Uterus (tissue), 4 donors: ENCODE results near the gene HSD11B1L. TPM values are rescaled to one million over a fixed set of nuclear protein-coding genes. Genes with fewer than 3 reads are reported as not detected.

Experiments
- DNase-seq, 2 donors: peaks; one replicate each; pipeline ENCODE4 v3.0.0-alpha.2; 2019 to 2020
- H3K27ac ChIP-seq, 2 donors: fragments of 200-600 bp; sonication (generic); 1 replicate in 1 of 2; 2 replicates in 1 of 2; pipeline ENCODE4 v1.5.1; 2016 to 2018
- H3K27me3 ChIP-seq, 2 donors: fragments of 200-600 bp; sonication (generic); one replicate each; pipeline ENCODE4 v1.5.1; 2018 to 2019; ENCODE audit warnings: control low read depth in 1 of 2
- H3K36me3 ChIP-seq, 2 donors: fragments of 200-600 bp; sonication (generic); one replicate each; pipeline ENCODE4 v1.5.1; 2019; ENCODE audit warnings: control low read depth in 1 of 2
- H3K4me1 ChIP-seq, 2 donors: fragments of 200-600 bp; sonication (generic); one replicate each; pipeline ENCODE4 v1.5.1; 2018 to 2019; ENCODE audit warnings: control low read depth in 1 of 2
- H3K4me3 ChIP-seq, 2 donors: fragments of 200-600 bp; sonication (generic); 1 replicate in 1 of 2; 2 replicates in 1 of 2; pipeline ENCODE4 v1.5.1; 2018 to 2019; ENCODE audit warnings: mild to moderate bottlenecking in 1 of 2
- H3K9me3 ChIP-seq, 2 donors: fragments of 200-600 bp; sonication (generic); one replicate each; pipeline ENCODE4 v1.5.1; 2019; ENCODE audit warnings: control low read depth in 1 of 2
- CTCF ChIP-seq, 4 experiments: fragments of 200-600 bp in 2 of 4; fragments of 450-650 bp in 2 of 4; sonication (generic) in 2 of 4; IDR thresholded peaks; one replicate each; pipeline ENCODE4 v1.5.1; 2016 to 2019; ENCODE audit warnings: antibody characterized with exemption in 4 of 4, mild to moderate bottlenecking in 2 of 4, moderate library complexity in 1 of 4
- POLR2A ChIP-seq, 2 donors: fragments of 450-650 bp; IDR thresholded peaks; one replicate each; pipeline ENCODE4 v1.6.1; 2016; ENCODE audit warnings: antibody characterized with exemption in 2 of 2, mild to moderate bottlenecking in 1 of 2, moderate library complexity in 1 of 2
- intact Hi-C: fragments of 100-400 bp; cut with DNase I; formaldehyde crosslinking; loops from one replicate; pipeline ENCODE4 v1.15.1; 2023; ENCODE audit warnings: low total_unique reads
- total RNA-seq, 4 donors: library from RNA; depleted of rRNA in 3 of 4; stranded (reverse); fragments of >200 nt in 3 of 4; gene quantifications; one replicate each; pipeline versions ENCODE4 v1.1.0 to v1.2.4, GENCODE V29; 2014 to 2023
- donor health status: DM: yes; HTN: yes; CAD: no.

Gene HSD11B1L
- total RNA-seq, 4 donors from 2014 or later: 0.26 to 17.8 (median 7.1) TPM

GRCh38 chr19:5680084-5680436, 767 bp upstream of the HSD11B1L start:
- Histone ChIP-seq H3K9me3 (no peaks in the 10 kb centered on the region), H3K4me3 (peak overlapping the region; percentile 59 to 91), H3K36me3 (no peaks in the 10 kb centered on the region), H3K27ac (peak overlapping the region; percentile 91 to 95), H3K27me3 (no peaks in the 10 kb centered on the region), H3K4me1 (peaks cover 0 to 3% of the 10 kb centered on the region in 2 donors)
- no peak for TF ChIP-seq CTCF (IDR thresholded peaks at IDR 0.05)
- TF ChIP-seq POLR2A (IDR thresholded peaks at IDR 0.05): no peak
- intact Hi-C loops: no loop called here
- DNase-seq: no peak

- Histone ChIP-seq H3K4me3 (peak overlapping the region; percentile 59 to 91), H3K9me3 (no peaks in the 10 kb centered on the region), H3K27ac (peak overlapping the region; percentile 91 to 95), H3K36me3 (no peaks in the 10 kb centered on the region), H3K27me3 (no peaks in the 10 kb centered on the region), H3K4me1 (peaks cover 0 to 3% of the 10 kb centered on the region in 2 donors)
- TF ChIP-seq CTCF (IDR thresholded peaks at IDR 0.05): no peak
- no peak for TF ChIP-seq POLR2A (IDR thresholded peaks at IDR 0.05)
- no peak for DNase-seq
- intact Hi-C loops: no loop called here
Measured at GRCh38 chr19:5681391-5682106, 722 bp downstream of the HSD11B1L start.

GRCh38 chr19:5682107-5682482, 1.3 kb downstream of the HSD11B1L start:
- Histone ChIP-seq H3K9me3 (no peaks in the 10 kb centered on the region), H3K27me3 (no peaks in the 10 kb centered on the region), H3K4me3 (no peak overlapping the region), H3K4me1 (peaks cover 0 to 3% of the 10 kb centered on the region in 2 donors), H3K27ac (no peak overlapping the region), H3K36me3 (no peaks in the 10 kb centered on the region)
- no peak for DNase-seq
- TF ChIP-seq POLR2A (IDR thresholded peaks at IDR 0.05) (no peak), CTCF (IDR thresholded peaks at IDR 0.05) (no peak)
- intact Hi-C loops: no loop called here

- Histone ChIP-seq H3K4me3 (no peak overlapping the region), H3K27ac (no peak overlapping the region), H3K4me1 (peaks cover 0 to 9% of the 10 kb centered on the region in 2 donors), H3K36me3 (no peaks in the 10 kb centered on the region), H3K9me3 (no peaks in the 10 kb centered on the region), H3K27me3 (no peaks in the 10 kb centered on the region)
- intact Hi-C loops: no loop called here
- DNase-seq: no peak
- TF ChIP-seq CTCF (IDR thresholded peaks at IDR 0.05): no peak
- no peak for TF ChIP-seq POLR2A (IDR thresholded peaks at IDR 0.05)
Measured at GRCh38 chr19:5683177-5683886, 2.5 kb downstream of the HSD11B1L start.

- TF ChIP-seq POLR2A (IDR thresholded peaks at IDR 0.05): no peak
- Histone ChIP-seq H3K36me3 (no peaks in the 10 kb centered on the region), H3K4me1 (peaks cover 0 to 6% of the 10 kb centered on the region in 2 donors), H3K9me3 (no peaks in the 10 kb centered on the region), H3K4me3 (no peak overlapping the region), H3K27me3 (no peaks in the 10 kb centered on the region), H3K27ac (no peak overlapping the region)
- intact Hi-C loops: no loop called here
- no peak for DNase-seq
Measured at GRCh38 chr19:5684694-5685430, 4.0 kb downstream of the HSD11B1L start.
